ENCODE measurements around the gene ANKRD11. TPM values are rescaled to one million over a fixed set of nuclear protein-coding genes. Genes with fewer than 3 reads are reported as not detected.

The ANKRD11 gene
- total and polyA plus RNA-seq, 2 donors (not counting 3 experiments of a cell fraction or from before 2014, with no cell fraction given) = 55.8 to 191 TPM

- FAIRE-seq (no peak), DNase-seq (ENCODE audit: low read depth, low spot score) (no peak)
- H3K9ac ChIP-seq (replicated peaks; ENCODE audit: extremely low read depth, insufficient read depth, low read length) = no peak overlapping the region
- no peak overlapping the region for H2AFZ ChIP-seq (ENCODE audit: low read depth, low read length)
- peaks cover 0 to 2% of the 10 kb centered on the region in 2 experiments for H3K36me3 ChIP-seq (ENCODE audit: control insufficient read depth in 2 of 2, extremely low read depth in 1 of 2, insufficient read depth in 2 of 2, low read length in 2 of 2)
- dilution Hi-C loops (cut with MboI; ENCODE audit: extremely low pct_ligation_motif_present, low sequenced_read_pairs) = no loop called here
- POLR2A ChIA-PET = interaction anchor here (1.5 kb wide), 1 partner anchor 11 kb away, joined by 4 read pairs; no protein-coding TSS in a partner anchor
- H3K79me2 ChIP-seq (ENCODE audit: control insufficient read depth, insufficient read depth, low read length) = peaks cover 100% of the 10 kb centered on the region
- H3K4me2 ChIP-seq (ENCODE audit: insufficient read depth, low read length) = no peak overlapping the region
- no peak overlapping the region for H3K4me3 ChIP-seq (replicated peaks in 1 of 3; ENCODE audit: insufficient read depth in 1 of 3, low read depth in 1 of 3, low read length in 3 of 3)
- intact Hi-C loops (cut with micrococcal nuclease) = no loop called here
- no peaks in the 10 kb centered on the region for H3K9me3 ChIP-seq (replicated peaks; ENCODE audit: control insufficient read depth, insufficient read depth, low read length)
- H3K27me3 ChIP-seq (ENCODE audit: control insufficient read depth in 2 of 2, insufficient read depth in 2 of 2, low read length in 2 of 2) = no peaks in the 10 kb centered on the region
- no peak overlapping the region for H3K27ac ChIP-seq (ENCODE audit: insufficient read depth, low read depth, low read length)
- H3K4me1 ChIP-seq (ENCODE audit: control insufficient read depth, extremely low read depth, insufficient read depth, low read length) = peaks cover 4% of the 10 kb centered on the region
- no peaks in the 10 kb centered on the region for H3K9me1 ChIP-seq (replicated peaks; ENCODE audit: control insufficient read depth, extremely low read depth, insufficient read depth, low read length)
- CTCF ChIA-PET = interaction anchor here (1.5 kb wide), 1 partner anchor 37 kb away, joined by 5 read pairs; no protein-coding TSS in a partner anchor
- no TSS peak for BruUV-seq (replicated peaks)
- peaks cover 12% of the 10 kb centered on the region for H4K20me1 ChIP-seq (replicated peaks; ENCODE audit: control insufficient read depth, extremely low read depth, insufficient read depth, low read length)
- no peak for TF ChIP-seq CTCF (IDR thresholded peaks at IDR 0.05; ENCODE audit: extremely low read depth in 1 of 2, insufficient read depth in 1 of 2, low read depth in 1 of 2, low read length in 2 of 2)
- no peak for TF ChIP-seq POLR2AphosphoS5 (IDR thresholded peaks at IDR 0.05; ENCODE audit: insufficient read depth, low read depth, low read length)
- TF ChIP-seq POLR2A (IDR thresholded peaks at IDR 0.05; ENCODE audit: low read depth, low read length) = no peak
- TF ChIP-seq GATA2 (IDR thresholded peaks at IDR 0.05; ENCODE audit: insufficient read depth, insufficient read length, low read depth, low read length) = no peak
- no peak for TF ChIP-seq MYC (IDR thresholded peaks at IDR 0.05; ENCODE audit: low read depth, low read length)
- TF ChIP-seq EZH2 (IDR thresholded peaks at IDR 0.05; ENCODE audit: borderline replicate concordance, low read depth, low read length, severe bottlenecking) = no peak
- no peak for TF ChIP-seq FOS (IDR thresholded peaks at IDR 0.05; ENCODE audit: borderline replicate concordance, insufficient read depth, low read length)
- no peak for TF ChIP-seq MAX (IDR thresholded peaks at IDR 0.05; ENCODE audit: insufficient read depth, insufficient read length)
- no peak for TF ChIP-seq JUN (IDR thresholded peaks at IDR 0.05; ENCODE audit: borderline replicate concordance, insufficient read depth, insufficient read length, low read depth)
Measured at GRCh38 chr16:89371968-89372634, 118.3 kb downstream of the ANKRD11 start.
